ENCODE results near the gene SLC35G2.

GRCh38 chr3:136792556-136793330, 26.2 kb upstream of the SLC35G2 start:
- TF ChIP-seq POLR2A (IDR thresholded peaks at IDR 0.05; ENCODE audit: low read length), result no peak
- no peak for TF ChIP-seq GATA1 (IDR thresholded peaks at IDR 0.05; ENCODE audit: low read depth, low read length)
